Motor neuron (in vitro differentiated cells): Measurements from ENCODE around the gene HNRNPR. TPM values are rescaled to one million over a fixed set of nuclear protein-coding genes. Genes with fewer than 3 reads are reported as not detected.
A peak's percentile ranks its signal among the peaks of the same experiment; 100 is the strongest.
"Not testable (repeated sequence)": the region's sequence is repeated elsewhere in the genome, so short reads cannot be mapped to it uniquely, and the experiment has no call there.

ENCODE experiments used
- ATAC-seq, 8 experiments: fragments of 200-7000 bp; cut with Tn5 transposase; replicated peaks in 6 of 8; 2 replicates each; pipeline ENCODE4 v1.8.0; 2021; ENCODE audit warnings: mild to moderate bottlenecking in 8 of 8, moderate library complexity in 8 of 8
- H3K27ac ChIP-seq, 2 donors: fragments of 250-450 bp; sonication (Bioruptor Pico); 2 replicates each; pipeline ENCODE4 v1.9.0; 2021; ENCODE audit warnings: antibody characterized with exemption in 2 of 2, mild to moderate bottlenecking in 2 of 2, moderate library complexity in 1 of 2
- H3K4me1 ChIP-seq, 2 donors: fragments of 250-450 bp; sonication (Bioruptor Pico); replicated peaks in 1 of 2; 2 replicates each; pipeline ENCODE4 v1.6.1; 2021; ENCODE audit warnings: antibody characterized with exemption in 2 of 2, mild to moderate bottlenecking in 2 of 2, moderate library complexity in 1 of 2
- H3K4me3 ChIP-seq, 5 donors: fragments of 250-450 bp; sonication (Bioruptor Pico); 2 replicates each; pipeline ENCODE4 v1.9.0; 2021; ENCODE audit warnings: antibody characterized with exemption in 5 of 5, mild to moderate bottlenecking in 5 of 5, moderate library complexity in 4 of 5
- WGBS, 10 experiments: fragments of 450-650 bp; shearing (Covaris generic); methylation state at CpG; one replicate each; pipeline ENCODE4 v1.0.0; 2022; 5-methylcytosine and 5-hydroxymethylcytosine counted together
- in situ Hi-C, 9 experiments: fragments of 400-800 bp; cut with MboI; loops; one replicate each; pipeline ENCODE4 v1.15.0; 2021; ENCODE audit warnings: low sequenced_read_pairs in 9 of 9, low pct_unique_long_range_greater_than_20kb in 2 of 9; ENCODE audit not compliant: unreplicated experiment in 9 of 9
- total RNA-seq, 8 experiments: library from RNA; unstranded; fragments of 300-600 nt; gene quantifications; 2 replicates each; pipeline versions ENCODE4 v1.2.3 to v1.2.4, GENCODE V29; 2022

HNRNPR gene
- total RNA-seq, 8 experiments from 2014 or later: 68.9 to 317 (median 180) TPM

GRCh38 chr1:23376890-23377811, 33.1 kb upstream of the HNRNPR start:
- in situ Hi-C loops: no loop called here
- Histone ChIP-seq H3K27ac (peak overlapping the region; percentile 71 to 72), H3K4me3 (no peak overlapping the region), H3K4me1 (peaks cover 11 to 25% of the 10 kb centered on the region in 2 donors)
- 0 to 87% (median 66%) methylated on average over 1 to 19 of the region's 19 CpGs; no CpG with 5 or more reads in 1 of the 10 experiments for WGBS, 10 experiments
- peak in 7 of 8 experiments; percentile 83 to 97 (median 96) for ATAC-seq

- H3K27ac ChIP-seq, in situ Hi-C loops, ATAC-seq, H3K4me3 ChIP-seq: not testable (repeated sequence)
- H3K4me1 ChIP-seq: peaks cover 33 to 48% of the 10 kb centered on the region in 2 donors
- WGBS, 10 experiments: 60 to 100% (median 83%) methylated on average over 1 to 12 of the region's 12 CpGs; no CpG with 5 or more reads in 3 of the 10 experiments
Measured at GRCh38 chr1:23374079-23374735, 30.1 kb upstream of the HNRNPR start.

DNA sequence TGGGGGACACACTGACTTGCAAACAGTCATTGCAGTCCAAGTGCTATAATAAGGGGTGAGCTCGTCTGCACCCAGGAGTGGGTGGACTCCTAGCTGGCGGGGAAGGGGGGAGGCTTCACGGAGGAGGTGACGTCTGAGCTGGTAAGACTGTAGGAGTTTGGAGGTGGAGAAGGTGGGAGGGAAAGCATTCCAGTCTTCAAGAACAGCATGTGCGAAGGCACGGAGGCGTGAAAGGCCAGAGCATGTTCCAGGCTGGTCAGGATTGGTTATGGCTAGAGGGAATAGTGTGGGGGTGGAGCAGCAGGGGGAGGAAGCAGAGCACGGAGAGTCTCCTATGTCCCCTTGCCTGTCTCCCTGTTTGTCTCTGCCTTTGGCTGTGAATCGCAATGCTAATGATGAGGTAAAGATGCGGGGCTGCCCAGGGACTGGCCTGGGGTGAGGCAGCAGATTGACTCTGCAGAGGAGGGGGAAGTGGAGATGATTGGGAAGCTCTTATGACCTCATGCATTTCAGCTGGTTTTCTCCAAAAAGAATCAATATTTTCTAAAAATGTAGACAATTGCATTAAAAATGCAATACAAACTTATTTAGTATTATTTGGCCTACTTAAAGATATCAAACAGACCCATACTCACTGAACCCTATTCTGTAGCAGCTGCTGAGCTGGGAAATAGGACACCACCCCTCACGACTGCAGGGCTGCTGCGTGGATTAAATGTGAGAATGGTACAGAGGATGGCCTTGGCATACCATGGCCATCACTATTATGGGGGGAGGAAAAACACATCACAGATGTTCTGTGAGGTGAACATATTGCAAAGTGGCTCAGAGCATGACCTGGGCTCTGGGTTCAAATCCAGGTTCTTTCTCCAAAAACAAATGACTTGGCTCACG, 28.1 kb upstream of the HNRNPR start:
- no peak for ATAC-seq
- WGBS, 10 experiments: 49 to 100% (median 59%) methylated on average over 1 to 10 of the region's 13 CpGs; no CpG with 5 or more reads in 1 of the 10 experiments
- H3K4me3 ChIP-seq: no peak overlapping the region
- H3K27ac ChIP-seq: peak overlapping the region in 1 of 2 donors; percentile 95
- H3K4me1 ChIP-seq: peaks cover 28 to 45% of the 10 kb centered on the region in 2 donors
- in situ Hi-C loops: no loop called here

DNA sequence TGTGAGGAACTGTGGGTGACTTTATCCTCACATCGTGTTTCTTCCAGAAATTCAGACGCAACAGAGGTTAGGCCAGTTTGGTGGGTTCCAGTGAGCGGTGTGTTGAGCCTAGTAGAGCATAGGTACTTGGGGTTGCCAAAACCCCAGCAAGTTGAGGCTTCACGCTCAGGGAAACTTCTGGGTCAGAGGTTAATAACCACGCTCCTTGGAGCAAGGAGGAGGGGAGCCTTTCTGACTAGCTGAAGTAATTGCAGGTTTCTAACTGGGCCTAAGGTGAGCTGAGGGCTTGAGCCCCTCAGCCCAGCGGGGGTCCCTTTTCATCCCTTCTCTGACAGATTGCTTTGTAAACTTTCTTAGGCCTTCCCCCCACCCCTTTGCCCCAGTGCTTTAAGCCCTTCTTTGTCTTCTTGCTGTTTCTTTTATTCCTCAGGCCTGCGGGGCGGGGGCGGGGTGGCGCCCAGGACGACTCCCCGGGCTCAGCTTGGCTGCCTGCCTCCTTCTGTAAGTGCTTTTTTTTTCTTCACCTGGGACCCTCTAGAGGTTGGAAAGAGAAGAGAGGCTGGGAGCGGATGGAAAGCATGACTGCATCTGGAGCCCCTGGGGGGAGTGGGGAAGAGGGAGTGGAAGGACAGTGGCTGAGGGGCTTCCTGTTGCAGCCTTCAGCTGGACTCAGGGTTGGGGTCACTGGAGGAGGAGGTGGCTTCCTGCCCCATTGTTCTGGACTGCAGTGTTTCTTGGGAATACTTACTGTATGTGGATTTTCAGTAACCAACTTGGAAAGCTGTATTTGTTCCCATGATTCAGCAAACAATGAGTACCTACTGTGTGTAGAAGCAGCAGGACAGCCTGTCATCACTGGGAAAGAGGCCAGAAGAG, 26.9 kb upstream of the HNRNPR start:
- peak overlapping the region; percentile 60 to 87 (median 76) for H3K4me3 ChIP-seq
- in situ Hi-C loops: no loop called here
- ATAC-seq: no peak
- H3K4me1 ChIP-seq: peaks cover 29 to 40% of the 10 kb centered on the region in 2 donors
- 3 to 57% (median 19%) methylated on average over 1 to 12 of the region's 13 CpGs; no CpG with 5 or more reads in 1 of the 10 experiments for WGBS, 10 experiments
- peak overlapping the region; percentile 90 to 95 for H3K27ac ChIP-seq

- no peak for ATAC-seq
- 0 to 80% (median 36%) methylated on average over 1 to 5 of the region's 5 CpGs; no CpG with 5 or more reads in 2 of the 10 experiments for WGBS, 10 experiments
- Histone ChIP-seq H3K4me1 (peaks cover 29 to 40% of the 10 kb centered on the region in 2 donors), H3K27ac (peak overlapping the region; percentile 90 to 95), H3K4me3 (peak overlapping the region; percentile 60 to 87 (median 76))
- in situ Hi-C loops: no loop called here
Measured at GRCh38 chr1:23370330-23370708, 26.2 kb upstream of the HNRNPR start.

GRCh38 chr1:23369335-23370013, 25.4 kb upstream of the HNRNPR start, which contains the start of gene ZNF436:
Gene ZNF436, minus strand, starts transcription at chr1:23369836. Its CDS starts 1,831 bp downstream, at chr1:23368005.
- WGBS, 10 experiments: 0 to 6% (median 1%) methylated on average over 1 to 22 of the region's 29 CpGs; no CpG with 5 or more reads in 2 of the 10 experiments
- Histone ChIP-seq H3K27ac (peak within 1 kb of the TSS; percentile 90 to 95), H3K4me1 (peaks cover 29 to 40% of the 10 kb centered on the region in 2 donors), H3K4me3 (peak within 1 kb of the TSS; percentile 60 to 87 (median 76))
- peak; percentile 0 to 4 (median 1) for ATAC-seq
- in situ Hi-C loops: no loop called here

DNA sequence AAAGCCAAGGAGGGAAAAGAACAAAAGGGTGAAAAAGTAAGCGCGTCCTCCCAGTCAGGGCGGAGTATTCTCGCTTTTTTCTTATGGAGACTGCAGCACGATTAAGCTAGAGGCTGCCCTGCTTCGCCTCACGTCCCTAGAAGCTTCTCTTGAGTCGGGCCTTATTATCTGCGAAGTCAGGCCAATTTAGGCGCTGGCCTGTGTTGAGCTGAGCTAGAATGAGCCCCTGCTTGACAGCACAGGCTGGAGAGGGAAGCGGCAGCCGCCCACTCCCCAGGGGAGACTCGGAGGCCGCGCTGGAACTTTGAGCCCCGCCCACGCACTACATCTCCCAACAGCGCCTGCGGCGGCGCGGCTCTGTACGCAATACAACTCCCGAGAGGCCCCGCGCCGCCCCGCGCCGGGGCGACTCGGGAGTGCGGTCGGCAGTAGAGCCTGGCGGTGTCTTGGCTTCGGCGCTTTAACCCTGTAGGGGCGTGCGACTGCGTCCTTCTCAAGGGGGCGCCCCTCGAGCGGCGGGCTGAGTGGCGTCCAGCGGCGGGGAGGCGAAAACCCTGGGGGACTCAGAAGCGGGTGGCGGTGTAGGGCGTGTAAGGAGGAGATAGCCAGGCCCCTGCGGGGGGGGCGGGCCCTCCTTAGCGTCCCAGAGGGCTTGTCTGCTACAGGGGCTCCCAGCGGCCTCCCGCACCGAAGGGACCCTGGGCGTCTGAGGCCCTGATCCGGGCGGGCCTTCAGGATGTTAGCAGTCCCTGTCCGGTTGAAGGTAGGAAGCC, 24.7 kb upstream of the HNRNPR start:
- in situ Hi-C loops: no loop called here

DNA sequence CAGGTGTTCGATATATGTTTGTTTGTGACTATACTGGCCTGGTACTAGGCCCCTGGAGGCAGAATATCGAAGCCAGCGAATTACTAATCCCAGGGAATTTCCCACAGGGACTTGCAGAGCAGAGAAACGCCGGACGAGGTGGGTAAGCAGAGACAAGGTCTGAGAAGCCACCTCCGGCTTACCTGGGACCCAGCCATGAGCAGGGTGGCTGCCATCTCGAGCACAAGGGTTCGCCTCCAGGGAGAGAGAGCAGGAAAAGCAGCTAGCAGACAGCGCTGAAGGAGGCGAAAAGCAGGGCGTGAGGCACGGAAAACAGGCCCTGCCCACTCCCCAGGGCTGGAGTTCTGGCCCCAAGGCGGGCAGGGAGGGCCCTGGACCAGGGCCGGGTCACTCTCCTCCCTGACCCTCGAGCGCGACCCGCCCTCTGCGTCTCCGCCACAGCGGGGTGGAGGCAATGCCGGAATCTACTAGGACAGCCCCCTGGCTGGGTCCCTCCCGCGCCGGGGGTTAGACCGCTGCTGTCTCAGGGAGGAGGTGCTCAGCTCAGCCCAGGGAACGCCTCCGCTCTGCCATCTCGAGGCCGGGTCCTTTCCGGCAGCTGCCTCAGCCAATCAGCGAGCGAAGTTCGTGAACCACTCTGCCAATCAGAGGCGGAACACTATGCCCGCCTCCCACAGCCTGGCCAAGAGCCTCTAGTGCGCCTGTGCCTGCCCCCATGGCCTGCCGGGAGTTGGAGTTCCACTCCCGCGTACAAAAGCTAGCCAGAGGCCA, 23.9 kb upstream of the HNRNPR start:
- in situ Hi-C loops: no loop called here
- Histone ChIP-seq H3K4me3 (peak overlapping the region; percentile 60 to 87 (median 76)), H3K27ac (peak overlapping the region; percentile 90 to 95), H3K4me1 (peaks cover 29 to 32% of the 10 kb centered on the region in 2 donors)
- WGBS, 10 experiments: 0 to 80% (median 4%) methylated on average over 1 to 24 of the region's 41 CpGs; no CpG with 5 or more reads in 1 of the 10 experiments
- ATAC-seq: peak; percentile 82 to 91 (median 84)

More for the DNA sequence above, 24.7 kb upstream of the HNRNPR start:
- H3K4me3 ChIP-seq: peak overlapping the region; percentile 60 to 87 (median 76)
- H3K4me1 ChIP-seq: peaks cover 29 to 38% of the 10 kb centered on the region in 2 donors
- H3K27ac ChIP-seq: peak overlapping the region; percentile 90 to 95
- peak; percentile 60 to 81 (median 77) for ATAC-seq
- 0 to 12% (median 0%) methylated on average over 1 to 10 of the region's 61 CpGs; no CpG with 5 or more reads in 3 of the 10 experiments for WGBS, 10 experiments

GRCh38 chr1:23367451-23367790, 23.3 kb upstream of the HNRNPR start:
- Histone ChIP-seq H3K4me3 (peak overlapping the region; percentile 60 to 87 (median 76)), H3K4me1 (peaks cover 29 to 30% of the 10 kb centered on the region in 2 donors), H3K27ac (peak overlapping the region; percentile 60 to 68)
- no peak for ATAC-seq
- in situ Hi-C loops: no loop called here
- 48 to 83% (median 60%) methylated on average over 2 to 9 of the region's 9 CpGs; no CpG with 5 or more reads in 3 of the 10 experiments for WGBS, 10 experiments

GRCh38 chr1:23366598-23366997, 22.5 kb upstream of the HNRNPR start:
- WGBS, 10 experiments: 78 to 100% (median 100%) methylated on average over 1 to 5 of the region's 5 CpGs; no CpG with 5 or more reads in 1 of the 10 experiments
- Histone ChIP-seq H3K27ac (no peak overlapping the region), H3K4me3 (peak overlapping the region in 1 of 5 donors; percentile 60), H3K4me1 (peaks cover 22% of the 10 kb centered on the region in 2 donors)
- ATAC-seq: no peak
- in situ Hi-C loops: no loop called here
